ENCODE results near the gene ZNF784. TPM values are rescaled to one million over a fixed set of nuclear protein-coding genes. Genes with fewer than 3 reads are reported as not detected.

Gene ZNF784
- total and polyA plus RNA-seq, 9 of the 15 experiments (the other 6 are each of a cell fraction or from before 2014, with no cell fraction given): 0.14 to 6.1 (median 2.1) TPM

DNA sequence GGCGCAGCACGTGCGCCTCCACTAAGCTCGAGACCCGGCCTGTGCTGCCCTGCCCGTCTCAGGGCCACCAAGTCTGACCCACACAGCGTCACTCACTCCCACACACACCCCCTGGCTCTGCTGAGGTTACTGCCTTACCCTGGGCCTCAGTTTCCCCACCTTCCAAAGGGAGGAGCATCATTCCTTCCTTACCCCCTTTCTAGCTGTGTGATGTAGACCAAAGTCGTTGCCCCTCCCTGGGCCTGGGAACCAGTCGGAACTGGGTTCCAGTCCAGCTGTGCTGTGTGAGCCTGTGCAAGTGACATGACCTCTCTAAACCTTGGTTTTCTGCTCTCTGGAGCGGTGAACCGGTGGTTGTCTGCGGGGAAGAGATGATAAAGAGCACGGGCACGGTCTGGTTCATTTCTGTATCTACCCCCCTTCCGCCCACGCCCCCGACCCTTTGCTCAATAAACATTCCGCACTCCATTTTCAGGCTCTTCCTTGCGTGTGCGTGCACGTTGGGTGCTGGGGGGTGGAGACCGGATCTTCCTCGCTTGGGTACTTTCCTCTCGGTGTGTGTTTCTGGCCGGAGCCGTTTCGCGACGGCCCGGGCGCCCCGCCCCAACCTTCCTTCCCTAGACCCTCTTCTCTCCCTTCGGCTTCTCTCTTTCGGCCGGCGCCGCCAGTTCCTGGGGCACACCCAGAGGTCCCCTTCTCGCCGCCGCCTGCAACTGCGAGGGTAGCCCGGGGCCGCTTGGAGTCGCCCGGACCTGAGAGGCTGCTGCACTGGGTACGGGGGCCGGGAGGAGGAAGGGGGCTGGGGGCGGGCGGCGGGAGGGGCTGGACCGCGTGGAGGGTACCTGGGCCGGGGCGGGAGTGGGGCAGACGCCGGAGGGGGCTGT is 18.9 kb upstream of the ZNF784 start, which contains the start of gene ZNF581 (continued):
- no peak for TF ChIP-seq ZNF589 (CRISPR knock-in tag; IDR thresholded peaks at IDR 0.05; ENCODE audit: low read depth)
- no peak for TF ChIP-seq ZNF436 (CRISPR knock-in tag; IDR thresholded peaks at IDR 0.05)
- TF ChIP-seq, protein P1, sequence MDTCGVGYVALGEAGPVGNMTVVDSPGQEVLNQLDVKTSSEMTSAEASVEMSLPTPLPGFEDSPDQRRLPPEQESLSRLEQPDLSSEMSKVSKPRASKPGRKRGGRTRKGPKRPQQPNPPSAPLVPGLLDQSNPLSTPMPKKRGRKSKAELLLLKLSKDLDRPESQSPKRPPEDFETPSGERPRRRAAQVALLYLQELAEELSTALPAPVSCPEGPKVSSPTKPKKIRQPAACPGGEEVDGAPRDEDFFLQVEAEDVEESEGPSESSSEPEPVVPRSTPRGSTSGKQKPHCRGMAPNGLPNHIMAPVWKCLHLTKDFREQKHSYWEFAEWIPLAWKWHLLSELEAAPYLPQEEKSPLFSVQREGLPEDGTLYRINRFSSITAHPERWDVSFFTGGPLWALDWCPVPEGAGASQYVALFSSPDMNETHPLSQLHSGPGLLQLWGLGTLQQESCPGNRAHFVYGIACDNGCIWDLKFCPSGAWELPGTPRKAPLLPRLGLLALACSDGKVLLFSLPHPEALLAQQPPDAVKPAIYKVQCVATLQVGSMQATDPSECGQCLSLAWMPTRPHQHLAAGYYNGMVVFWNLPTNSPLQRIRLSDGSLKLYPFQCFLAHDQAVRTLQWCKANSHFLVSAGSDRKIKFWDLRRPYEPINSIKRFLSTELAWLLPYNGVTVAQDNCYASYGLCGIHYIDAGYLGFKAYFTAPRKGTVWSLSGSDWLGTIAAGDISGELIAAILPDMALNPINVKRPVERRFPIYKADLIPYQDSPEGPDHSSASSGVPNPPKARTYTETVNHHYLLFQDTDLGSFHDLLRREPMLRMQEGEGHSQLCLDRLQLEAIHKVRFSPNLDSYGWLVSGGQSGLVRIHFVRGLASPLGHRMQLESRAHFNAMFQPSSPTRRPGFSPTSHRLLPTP (IDR thresholded peaks at IDR 0.05; ENCODE audit: borderline replicate concordance, extremely low read depth, insufficient read length): no peak
- peak; percentile 47 for TF ChIP-seq ATF7 (IDR thresholded peaks at IDR 0.05)
- TF ChIP-seq XRCC4 (IDR thresholded peaks at IDR 0.05; ENCODE audit: extremely low read depth, insufficient read depth, insufficient read length): no peak
- TF ChIP-seq, protein P2, sequence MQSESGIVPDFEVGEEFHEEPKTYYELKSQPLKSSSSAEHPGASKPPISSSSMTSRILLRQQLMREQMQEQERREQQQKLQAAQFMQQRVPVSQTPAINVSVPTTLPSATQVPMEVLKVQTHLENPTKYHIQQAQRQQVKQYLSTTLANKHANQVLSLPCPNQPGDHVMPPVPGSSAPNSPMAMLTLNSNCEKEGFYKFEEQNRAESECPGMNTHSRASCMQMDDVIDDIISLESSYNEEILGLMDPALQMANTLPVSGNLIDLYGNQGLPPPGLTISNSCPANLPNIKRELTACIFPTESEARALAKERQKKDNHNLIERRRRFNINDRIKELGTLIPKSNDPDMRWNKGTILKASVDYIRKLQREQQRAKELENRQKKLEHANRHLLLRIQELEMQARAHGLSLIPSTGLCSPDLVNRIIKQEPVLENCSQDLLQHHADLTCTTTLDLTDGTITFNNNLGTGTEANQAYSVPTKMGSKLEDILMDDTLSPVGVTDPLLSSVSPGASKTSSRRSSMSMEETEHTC (IDR thresholded peaks at IDR 0.05): no peak
- TF ChIP-seq, protein P3, sequence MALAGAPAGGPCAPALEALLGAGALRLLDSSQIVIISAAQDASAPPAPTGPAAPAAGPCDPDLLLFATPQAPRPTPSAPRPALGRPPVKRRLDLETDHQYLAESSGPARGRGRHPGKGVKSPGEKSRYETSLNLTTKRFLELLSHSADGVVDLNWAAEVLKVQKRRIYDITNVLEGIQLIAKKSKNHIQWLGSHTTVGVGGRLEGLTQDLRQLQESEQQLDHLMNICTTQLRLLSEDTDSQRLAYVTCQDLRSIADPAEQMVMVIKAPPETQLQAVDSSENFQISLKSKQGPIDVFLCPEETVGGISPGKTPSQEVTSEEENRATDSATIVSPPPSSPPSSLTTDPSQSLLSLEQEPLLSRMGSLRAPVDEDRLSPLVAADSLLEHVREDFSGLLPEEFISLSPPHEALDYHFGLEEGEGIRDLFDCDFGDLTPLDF (CRISPR knock-in tag; IDR thresholded peaks at IDR 0.05): no peak
- peak; percentile 81 for TF ChIP-seq HCFC1 (IDR thresholded peaks at IDR 0.05; ENCODE audit: low read depth, low read length)
- TF ChIP-seq ETS2 (tag; IDR thresholded peaks at IDR 0.05; ENCODE audit: borderline replicate concordance, poor library complexity, severe bottlenecking): no peak
- TF ChIP-seq GATAD2A (IDR thresholded peaks at IDR 0.05): peak; percentile 80
- TF ChIP-seq CBFB (CRISPR knock-in tag; IDR thresholded peaks at IDR 0.05): no peak; the same call in 1 of the 2 replicates
- TF ChIP-seq, protein P4, sequence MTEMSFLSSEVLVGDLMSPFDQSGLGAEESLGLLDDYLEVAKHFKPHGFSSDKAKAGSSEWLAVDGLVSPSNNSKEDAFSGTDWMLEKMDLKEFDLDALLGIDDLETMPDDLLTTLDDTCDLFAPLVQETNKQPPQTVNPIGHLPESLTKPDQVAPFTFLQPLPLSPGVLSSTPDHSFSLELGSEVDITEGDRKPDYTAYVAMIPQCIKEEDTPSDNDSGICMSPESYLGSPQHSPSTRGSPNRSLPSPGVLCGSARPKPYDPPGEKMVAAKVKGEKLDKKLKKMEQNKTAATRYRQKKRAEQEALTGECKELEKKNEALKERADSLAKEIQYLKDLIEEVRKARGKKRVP (CRISPR knock-in tag; IDR thresholded peaks at IDR 0.05): no peak
- no peak for TF ChIP-seq ZNF445 (CRISPR knock-in tag; IDR thresholded peaks at IDR 0.05; ENCODE audit: low read depth)
- TF ChIP-seq PURB (CRISPR knock-in tag; IDR thresholded peaks at IDR 0.05; ENCODE audit: low read depth): no peak
- TF ChIP-seq, protein P5, sequence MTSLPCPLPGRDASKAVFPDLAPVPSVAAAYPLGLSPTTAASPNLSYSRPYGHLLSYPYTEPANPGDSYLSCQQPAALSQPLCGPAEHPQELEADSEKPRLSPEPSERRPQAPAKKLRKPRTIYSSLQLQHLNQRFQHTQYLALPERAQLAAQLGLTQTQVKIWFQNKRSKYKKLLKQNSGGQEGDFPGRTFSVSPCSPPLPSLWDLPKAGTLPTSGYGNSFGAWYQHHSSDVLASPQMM (CRISPR knock-in tag; IDR thresholded peaks at IDR 0.05): no peak
- TF ChIP-seq ARNT (IDR thresholded peaks at IDR 0.05): peak; percentile 56 to 73; a peak in 2 of 4 replicates
- no peak for TF ChIP-seq NUFIP1 (IDR thresholded peaks at IDR 0.05; ENCODE audit: partially characterized antibody)
- no peak for TF ChIP-seq RBM15 (IDR thresholded peaks at IDR 0.05; ENCODE audit: insufficient read depth, low read length)
- no peak for TF ChIP-seq CREBBP (IDR thresholded peaks at IDR 0.05; ENCODE audit: low read depth, low read length)

All from K562 (cell line).